ENCODE measurements around the gene PACSIN2.
"Not testable (repeated sequence)": the region's sequence is repeated elsewhere in the genome, so short reads cannot be mapped to it uniquely, and the experiment has no call there.

The PACSIN2 gene

GRCh38 chr22:42950281-42950680 is 64.7 kb downstream of the PACSIN2 start:
- in situ Hi-C loops (cut with HindIII; ENCODE audit: low sequenced_read_pairs), result loop anchor here (5.0 kb wide), 2 partner anchors 52 to 63 kb away; no protein-coding TSS in a partner anchor

- in situ Hi-C loops (cut with HindIII; ENCODE audit: low sequenced_read_pairs), result no loop called here
These were observed 65.8 kb downstream of the PACSIN2 start for GRCh38 chr22:42949159-42949558.

- in situ Hi-C loops (cut with HindIII; ENCODE audit: low sequenced_read_pairs), result no loop called here
These were observed 66.7 kb downstream of the PACSIN2 start for GRCh38 chr22:42948294-42948693.

- in situ Hi-C loops (cut with HindIII; ENCODE audit: low sequenced_read_pairs), result no loop called here
These were observed 67.5 kb downstream of the PACSIN2 start for GRCh38 chr22:42947211-42947990.

GRCh38 chr22:42946546-42947198 is 68.3 kb downstream of the PACSIN2 start:
- in situ Hi-C loops (cut with HindIII; ENCODE audit: low sequenced_read_pairs), result no loop called here

GRCh38 chr22:42945736-42946135 is 69.2 kb downstream of the PACSIN2 start:
- in situ Hi-C loops (cut with HindIII; ENCODE audit: low sequenced_read_pairs), result no loop called here

GRCh38 chr22:42945027-42945426 is 69.9 kb downstream of the PACSIN2 start:
- in situ Hi-C loops (cut with HindIII; ENCODE audit: low sequenced_read_pairs), result no loop called here

GRCh38 chr22:42944409-42944808 is 70.5 kb downstream of the PACSIN2 start:
- in situ Hi-C loops (cut with HindIII; ENCODE audit: low sequenced_read_pairs), result no loop called here

GRCh38 chr22:42943981-42944380 is 71.0 kb downstream of the PACSIN2 start:
- in situ Hi-C loops (cut with HindIII; ENCODE audit: low sequenced_read_pairs), result no loop called here

- in situ Hi-C loops (cut with HindIII; ENCODE audit: low sequenced_read_pairs), result no loop called here
These were observed 72.6 kb downstream of the PACSIN2 start for GRCh38 chr22:42942351-42942750.

- in situ Hi-C loops (cut with HindIII; ENCODE audit: low sequenced_read_pairs), result no loop called here
These were observed 74.9 kb downstream of the PACSIN2 start for GRCh38 chr22:42939941-42940653.

- in situ Hi-C loops (cut with HindIII; ENCODE audit: low sequenced_read_pairs), result no loop called here
These were observed 75.5 kb downstream of the PACSIN2 start for GRCh38 chr22:42939451-42939881.

- in situ Hi-C loops (cut with HindIII; ENCODE audit: low sequenced_read_pairs), result no loop called here
These were observed 76.0 kb downstream of the PACSIN2 start for GRCh38 chr22:42938976-42939375.

GRCh38 chr22:42938449-42938848 is 76.5 kb downstream of the PACSIN2 start:
- in situ Hi-C loops (cut with HindIII; ENCODE audit: low sequenced_read_pairs), result no loop called here

GRCh38 chr22:42937164-42937843 is 77.6 kb downstream of the PACSIN2 start:
- in situ Hi-C loops (cut with HindIII; ENCODE audit: low sequenced_read_pairs), result no loop called here

- in situ Hi-C loops (cut with HindIII; ENCODE audit: low sequenced_read_pairs), result not testable (repeated sequence)
These were observed 78.3 kb downstream of the PACSIN2 start for GRCh38 chr22:42936680-42937079.

- in situ Hi-C loops (cut with HindIII; ENCODE audit: low sequenced_read_pairs), result no loop called here
These were observed 80.6 kb downstream of the PACSIN2 start for GRCh38 chr22:42934338-42934737.

- in situ Hi-C loops (cut with HindIII; ENCODE audit: low sequenced_read_pairs), result no loop called here
These were observed 81.4 kb downstream of the PACSIN2 start for GRCh38 chr22:42933485-42934091.

- in situ Hi-C loops (cut with HindIII; ENCODE audit: low sequenced_read_pairs), result no loop called here
These were observed 82.0 kb downstream of the PACSIN2 start for GRCh38 chr22:42932857-42933484.

- in situ Hi-C loops (cut with HindIII; ENCODE audit: low sequenced_read_pairs), result no loop called here
These were observed 82.8 kb downstream of the PACSIN2 start for GRCh38 chr22:42932197-42932519.

Measured in endothelial cell of hepatic sinusoid (primary cell).